Gastroesophageal sphincter (tissue), 3 donors: ENCODE results near the gene SOX3.

Experiments used
- CTCF ChIP-seq, 4 experiments: fragments of 200-600 bp in 2 of 4; fragments of 450-650 bp in 2 of 4; sonication (generic) in 1 of 4; IDR thresholded peaks; one replicate each; pipeline ENCODE4 v1.5.1; 2017 to 2019; ENCODE audit warnings: antibody characterized with exemption in 4 of 4, mild to moderate bottlenecking in 2 of 4, moderate library complexity in 2 of 4
- EP300 ChIP-seq: sonication (generic); formaldehyde crosslinking; IDR thresholded peaks from one replicate; pipeline ENCODE4 v1.6.1; 2017; ENCODE audit warnings: antibody characterized with exemption, mild to moderate bottlenecking
- POLR2A ChIP-seq, 2 donors: fragments of 450-650 bp; IDR thresholded peaks; one replicate each; pipeline ENCODE4 v1.6.1; 2017; ENCODE audit warnings: antibody characterized with exemption in 2 of 2, mild to moderate bottlenecking in 2 of 2, moderate library complexity in 1 of 2

GRCh38 chrX:140507982-140508305 lies 3.1 kb upstream of the SOX3 start:
- TF ChIP-seq EP300 (no peak), CTCF (IDR thresholded peaks at IDR 0.05) (peak in 1 of 4 experiments; percentile 11), POLR2A (IDR thresholded peaks at IDR 0.05) (no peak)
